GOT3 (cell line): ENCODE data around the gene FGF3.
"Not testable (repeated sequence)": the region's sequence is repeated elsewhere in the genome, so short reads cannot be mapped to it uniquely, and the experiment has no call there.

Experiments
- DNase-seq: peaks from one replicate; lab custom pipeline; 2025; ENCODE audit warnings: mixed read lengths; lab: John Stamatoyannopoulos, UW

The FGF3 gene

GRCh38 chr11:69773626-69774353 is 45.4 kb downstream of the FGF3 start:
- no peak for DNase-seq

GRCh38 chr11:69771466-69771865 is 47.8 kb downstream of the FGF3 start:
- DNase-seq: no peak

GRCh38 chr11:69770540-69770939 is 48.7 kb downstream of the FGF3 start:
- DNase-seq: no peak

GRCh38 chr11:69765498-69765995 is 53.7 kb downstream of the FGF3 start:
- no peak for DNase-seq

- not testable (repeated sequence) for DNase-seq
Observed at GRCh38 chr11:69764918-69765317, 54.3 kb downstream of the FGF3 start.

GRCh38 chr11:69760319-69760718 is 58.9 kb downstream of the FGF3 start:
- no peak for DNase-seq
